K562 (cell line): ENCODE results near the gene POLD3. TPM values are rescaled to one million over a fixed set of nuclear protein-coding genes. Genes with fewer than 3 reads are reported as not detected.

Experiments
- ATAC-seq: fragments of 200-7000 bp; cut with Tn5 transposase; 3 replicates; pipeline ENCODE4 v1.9.1; 2020; ENCODE audit warnings: moderate library complexity
- BruUV-seq: library from RNA; stranded (reverse); fragments of 400-500 nt; replicated peaks from 2 replicates; lab custom pipeline; 2021; lab: Mats Ljungman, UMichigan
- CTCF ChIA-PET: fragments of 300-600 bp; formaldehyde crosslinking; extraction: SDS; loops from one replicate; lab custom pipeline; 2021; ENCODE audit warnings: low intra/inter-chr PET ratio; lab: Yijun Ruan, JAX
- POLR2A ChIA-PET: fragments of 300-600, 350-650 bp; sonication (Branson Sonifier 250); formaldehyde crosslinking; extraction: SDS; loops from one replicate; lab custom pipeline; 2021; ENCODE audit warnings: antibody characterized with exemption, inconsistent platforms; lab: Yijun Ruan, JAX
- DNase-seq, 4 experiments: peaks; one replicate each; pipeline versions ENCODE4 v3.0.0 to v3.0.0-alpha.2; 2011 to 2018; ENCODE audit warnings: low spot score in 3 of 4, mixed read lengths in 3 of 4; ENCODE audit errors: extremely low read depth in 1 of 4
- FAIRE-seq: peaks from 2 replicates; lab custom pipeline; 2011; peaks lifted over from hg19 to GRCh38; lab: Jason Lieb, UNC
- H2AFZ ChIP-seq: 2 replicates; pipeline ENCODE4 v1.6.0; 2011; ENCODE audit warnings: low read depth, low read length, control low read depth, inconsistent platforms
- H3K27ac ChIP-seq: fragments of 200-600 bp; 3 replicates; pipeline ENCODE4 v1.8.0; 2011; ENCODE audit warnings: low read depth, mild to moderate bottlenecking, control low read depth, inconsistent platforms, low read length, moderate library complexity, mixed read lengths; ENCODE audit errors: extremely low read depth
- H3K27me3 ChIP-seq, 2 experiments: fragments of 300-600 bp in 1 of 2; 2 replicates in 1 of 2; 3 replicates in 1 of 2; pipeline versions ENCODE4 v1.6.0 to v1.8.0; 2011; ENCODE audit warnings: inconsistent platforms in 2 of 2, low read length in 2 of 2, mild to moderate bottlenecking in 1 of 2, mixed read lengths in 1 of 2, moderate library complexity in 1 of 2; ENCODE audit not compliant: control insufficient read depth in 2 of 2, insufficient read depth in 2 of 2
- H3K36me3 ChIP-seq: fragments of 300-600 bp; 3 replicates; pipeline ENCODE4 v1.8.0; 2011; ENCODE audit warnings: mild to moderate bottlenecking, low read length, inconsistent platforms; ENCODE audit not compliant: control insufficient read depth, insufficient read depth
- H3K4me1 ChIP-seq, 2 experiments: fragments of 200-600 bp in 1 of 2; replicated peaks in 1 of 2; 2 replicates in 1 of 2; 3 replicates in 1 of 2; pipeline versions ENCODE4 v1.5.1 to v1.8.0; 2011; ENCODE audit warnings: inconsistent platforms in 2 of 2, low read length in 2 of 2, mild to moderate bottlenecking in 1 of 2, mixed read lengths in 1 of 2, moderate library complexity in 1 of 2; ENCODE audit not compliant: control insufficient read depth in 2 of 2, insufficient read depth in 2 of 2
- H3K4me2 ChIP-seq: 2 replicates; pipeline ENCODE4 v1.6.1; 2011; ENCODE audit warnings: low read length, control low read depth, inconsistent platforms, mixed read lengths; ENCODE audit not compliant: insufficient read depth
- H3K4me3 ChIP-seq: fragments of 200-600 bp; sonication (generic), shearing (Covaris generic); 2 replicates; pipeline ENCODE4 v1.5.1; 2016; ENCODE audit warnings: control low read depth, inconsistent platforms
- H3K79me2 ChIP-seq: fragments of 200-600 bp; 3 replicates; pipeline ENCODE4 v1.8.0; 2011; ENCODE audit warnings: low read length, inconsistent platforms; ENCODE audit not compliant: control insufficient read depth, insufficient read depth
- H3K9ac ChIP-seq, 2 experiments: 2 replicates each; pipeline versions ENCODE4 v1.6.0 to v1.6.1; 2011; ENCODE audit warnings: low read depth in 2 of 2, low read length in 2 of 2, control low read depth in 1 of 2, inconsistent platforms in 1 of 2, mild to moderate bottlenecking in 1 of 2, mixed read lengths in 1 of 2; ENCODE audit not compliant: insufficient read depth in 1 of 2
- H3K9me1 ChIP-seq: one replicate; pipeline ENCODE4 v1.6.0; 2011; ENCODE audit warnings: inconsistent platforms, mild to moderate bottlenecking, low read length, moderate library complexity; ENCODE audit not compliant: control insufficient read depth, insufficient read depth
- H3K9me3 ChIP-seq: replicated peaks from 2 replicates; pipeline ENCODE4 v1.5.1; 2011; ENCODE audit warnings: low read depth, low read length, inconsistent platforms; ENCODE audit not compliant: control insufficient read depth, insufficient read depth
- H4K20me1 ChIP-seq: replicated peaks from 2 replicates; pipeline ENCODE4 v1.6.1; 2011; ENCODE audit warnings: low read length, inconsistent platforms, mixed read lengths; ENCODE audit not compliant: control insufficient read depth, insufficient read depth
- C11orf30 ChIP-seq: fragments of 450-650 bp; IDR thresholded peaks from 2 replicates; pipeline ENCODE4 v1.6.1; 2016; ENCODE audit warnings: low read depth, mild to moderate bottlenecking
- GATA2 ChIP-seq: sonication (generic); formaldehyde crosslinking; IDR thresholded peaks from 2 replicates; pipeline ENCODE4 v1.4.0; 2020; ENCODE audit warnings: mild to moderate bottlenecking, missing genetic modification reagents
- HMBOX1 ChIP-seq: sonication (generic); IDR thresholded peaks from 2 replicates; pipeline ENCODE4 v1.6.1; 2016
- MAFK ChIP-seq: IDR thresholded peaks from 2 replicates; pipeline ENCODE4 v1.6.1; 2011; ENCODE audit warnings: low read length, improper control_type of control experiment
- PHTF2 ChIP-seq: fragments of 250-450 bp; sonication (Bioruptor Pico); IDR thresholded peaks from 2 replicates; pipeline ENCODE4 v1.5.0; 2021; ENCODE audit warnings: mild to moderate bottlenecking
- ZNF316 ChIP-seq: fragments of 450-650 bp; IDR thresholded peaks from 2 replicates; pipeline ENCODE4 v1.6.1; 2016
- WGBS: fragments of 100-300 bp; shearing (Covaris generic); methylation state at CpG from one replicate; pipeline ENCODE4 v1.1.6; 2016; ENCODE audit warnings: low coverage, mixed read lengths; ENCODE audit not compliant: insufficient coverage; ENCODE audit errors: missing lambda C conversion rate; 5-methylcytosine and 5-hydroxymethylcytosine counted together
- in situ Hi-C: fragments of 300-500 bp; cut with MboI; formaldehyde crosslinking; loops from 4 replicates; pipeline ENCODE4 v1.15.0; 2018; ENCODE audit warnings: inconsistent platforms, mixed read lengths
- intact Hi-C: fragments of 100-400 bp; cut with micrococcal nuclease; formaldehyde crosslinking; loops from 2 replicates; pipeline ENCODE4 v1.14.2; 2022
- polyA plus RNA-seq, 8 experiments: library from polyadenylated mRNA; depleted of rRNA in 4 of 8; stranded (reverse) in 5 of 8; unstranded in 3 of 8; fragments of >200 nt; fragmentation: Nextera tagmentation in 2 of 8; fragmentation: Illumina TruSeq in 1 of 8; extraction: Ambion mirVana in 2 of 8; extraction: Trizol in 1 of 8; gene quantifications; 2 replicates each; pipeline versions ENCODE4 v1.2.1 to v1.2.3, GENCODE V29; 2011 to 2014; ENCODE audit warnings: inconsistent platforms in 1 of 8, missing spikeins in 1 of 8
- total RNA-seq, 7 experiments: library from RNA; depleted of rRNA in 6 of 7; stranded (reverse); fragments of >200 nt in 6 of 7; fragmentation: Illumina TruSeq in 2 of 7; extraction: Trizol in 2 of 7; gene quantifications; 2 replicates each; pipeline versions ENCODE4 v1.2.1 to v1.2.3, GENCODE V29; 2011 to 2021; ENCODE audit warnings: low replicate concordance in 1 of 7
- TF ChIP-seq, protein P1 (sequence below), 2 experiments: fragments of 450-650 bp; IDR thresholded peaks; 2 replicates each; pipeline ENCODE4 v1.6.1; 2018; ENCODE audit warnings: mild to moderate bottlenecking in 2 of 2, low read depth in 1 of 2; ENCODE audit not compliant: partially characterized antibody in 2 of 2
- TF ChIP-seq, protein P2 (sequence below): fragments of 250-450 bp; sonication (Bioruptor Pico); IDR thresholded peaks from 2 replicates; pipeline ENCODE4 v1.4.0; 2020

The POLD3 gene
- total and polyA plus RNA-seq, 9 of the 15 experiments (the other 6 are each of a cell fraction or from before 2014, with no cell fraction given): 10.6 to 40.1 (median 24.6) TPM

DNA sequence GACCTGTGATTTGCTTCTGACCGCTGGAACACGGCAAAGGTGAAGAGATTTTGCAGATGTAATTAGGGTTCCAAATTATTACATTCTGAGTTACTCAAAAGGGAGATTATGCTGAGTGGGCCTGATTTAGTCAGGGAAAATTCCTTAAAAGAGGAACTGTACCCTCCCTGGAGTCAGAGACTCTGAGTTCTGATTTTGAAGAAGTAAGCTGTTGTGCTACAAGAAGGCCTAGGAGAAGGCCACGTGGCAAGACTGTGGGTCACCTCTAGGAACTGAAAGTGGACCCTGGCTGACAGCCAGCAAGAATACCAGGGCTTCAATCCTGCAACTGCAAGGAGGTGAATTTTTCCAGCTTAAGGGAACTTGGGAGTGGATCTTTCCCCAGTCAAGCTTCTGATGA is 93.5 kb downstream of the POLD3 start (continued):
- peak; percentile 56 for TF ChIP-seq C11orf30
- TF ChIP-seq ZNF316: peak; percentile 74
- peak; percentile 21; the same call in 1 of the 2 replicates for TF ChIP-seq MAFK

- 28% methylated on average over 4 of the region's 4 CpGs for WGBS
- H3K27ac ChIP-seq: no peak overlapping the region
- intact Hi-C loops: no loop called here
- H3K4me1 ChIP-seq: no peaks in the 10 kb centered on the region; a peak in 1 of 5 replicates
- no peak overlapping the region for H3K4me2 ChIP-seq
- no peaks in the 10 kb centered on the region for H3K9me3 ChIP-seq
- H3K36me3 ChIP-seq: no peaks in the 10 kb centered on the region
- ChIA-PET POLR2A (interaction anchor here (0.8 kb wide), 2 partner anchors 14 to 16 kb away, joined by 3 read pairs; no protein-coding TSS in a partner anchor), CTCF (no interaction called here)
- H3K27me3 ChIP-seq: peaks cover 0 to 2% of the 10 kb centered on the region in 2 experiments; a peak in 1 of 5 replicates
- peak overlapping the region; percentile 32; the same call in 1 of the 2 replicates for H2AFZ ChIP-seq
- in situ Hi-C loops: loop anchor here (5.0 kb wide), 1 partner anchor 54 kb away; no protein-coding TSS in a partner anchor
- H3K4me3 ChIP-seq: no peak overlapping the region
- H3K9me1 ChIP-seq: no peaks in the 10 kb centered on the region
- DNase-seq (no peak), FAIRE-seq (no peak), ATAC-seq (peak; percentile 53)
- H3K9ac ChIP-seq: no peak overlapping the region
- H3K79me2 ChIP-seq: no peaks in the 10 kb centered on the region
- no peaks in the 10 kb centered on the region for H4K20me1 ChIP-seq
- no TSS peak for BruUV-seq
- no peak for TF ChIP-seq GATA2 (CRISPR knock-in tag)
- TF ChIP-seq PHTF2 (CRISPR knock-in tag): no peak
- TF ChIP-seq, protein P1, sequence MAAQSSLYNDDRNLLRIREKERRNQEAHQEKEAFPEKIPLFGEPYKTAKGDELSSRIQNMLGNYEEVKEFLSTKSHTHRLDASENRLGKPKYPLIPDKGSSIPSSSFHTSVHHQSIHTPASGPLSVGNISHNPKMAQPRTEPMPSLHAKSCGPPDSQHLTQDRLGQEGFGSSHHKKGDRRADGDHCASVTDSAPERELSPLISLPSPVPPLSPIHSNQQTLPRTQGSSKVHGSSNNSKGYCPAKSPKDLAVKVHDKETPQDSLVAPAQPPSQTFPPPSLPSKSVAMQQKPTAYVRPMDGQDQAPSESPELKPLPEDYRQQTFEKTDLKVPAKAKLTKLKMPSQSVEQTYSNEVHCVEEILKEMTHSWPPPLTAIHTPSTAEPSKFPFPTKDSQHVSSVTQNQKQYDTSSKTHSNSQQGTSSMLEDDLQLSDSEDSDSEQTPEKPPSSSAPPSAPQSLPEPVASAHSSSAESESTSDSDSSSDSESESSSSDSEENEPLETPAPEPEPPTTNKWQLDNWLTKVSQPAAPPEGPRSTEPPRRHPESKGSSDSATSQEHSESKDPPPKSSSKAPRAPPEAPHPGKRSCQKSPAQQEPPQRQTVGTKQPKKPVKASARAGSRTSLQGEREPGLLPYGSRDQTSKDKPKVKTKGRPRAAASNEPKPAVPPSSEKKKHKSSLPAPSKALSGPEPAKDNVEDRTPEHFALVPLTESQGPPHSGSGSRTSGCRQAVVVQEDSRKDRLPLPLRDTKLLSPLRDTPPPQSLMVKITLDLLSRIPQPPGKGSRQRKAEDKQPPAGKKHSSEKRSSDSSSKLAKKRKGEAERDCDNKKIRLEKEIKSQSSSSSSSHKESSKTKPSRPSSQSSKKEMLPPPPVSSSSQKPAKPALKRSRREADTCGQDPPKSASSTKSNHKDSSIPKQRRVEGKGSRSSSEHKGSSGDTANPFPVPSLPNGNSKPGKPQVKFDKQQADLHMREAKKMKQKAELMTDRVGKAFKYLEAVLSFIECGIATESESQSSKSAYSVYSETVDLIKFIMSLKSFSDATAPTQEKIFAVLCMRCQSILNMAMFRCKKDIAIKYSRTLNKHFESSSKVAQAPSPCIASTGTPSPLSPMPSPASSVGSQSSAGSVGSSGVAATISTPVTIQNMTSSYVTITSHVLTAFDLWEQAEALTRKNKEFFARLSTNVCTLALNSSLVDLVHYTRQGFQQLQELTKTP (IDR thresholded peaks at IDR 0.05; ENCODE audit: low read depth in 1 of 2, partially characterized antibody in 2 of 2): no peak
- TF ChIP-seq, protein P2, sequence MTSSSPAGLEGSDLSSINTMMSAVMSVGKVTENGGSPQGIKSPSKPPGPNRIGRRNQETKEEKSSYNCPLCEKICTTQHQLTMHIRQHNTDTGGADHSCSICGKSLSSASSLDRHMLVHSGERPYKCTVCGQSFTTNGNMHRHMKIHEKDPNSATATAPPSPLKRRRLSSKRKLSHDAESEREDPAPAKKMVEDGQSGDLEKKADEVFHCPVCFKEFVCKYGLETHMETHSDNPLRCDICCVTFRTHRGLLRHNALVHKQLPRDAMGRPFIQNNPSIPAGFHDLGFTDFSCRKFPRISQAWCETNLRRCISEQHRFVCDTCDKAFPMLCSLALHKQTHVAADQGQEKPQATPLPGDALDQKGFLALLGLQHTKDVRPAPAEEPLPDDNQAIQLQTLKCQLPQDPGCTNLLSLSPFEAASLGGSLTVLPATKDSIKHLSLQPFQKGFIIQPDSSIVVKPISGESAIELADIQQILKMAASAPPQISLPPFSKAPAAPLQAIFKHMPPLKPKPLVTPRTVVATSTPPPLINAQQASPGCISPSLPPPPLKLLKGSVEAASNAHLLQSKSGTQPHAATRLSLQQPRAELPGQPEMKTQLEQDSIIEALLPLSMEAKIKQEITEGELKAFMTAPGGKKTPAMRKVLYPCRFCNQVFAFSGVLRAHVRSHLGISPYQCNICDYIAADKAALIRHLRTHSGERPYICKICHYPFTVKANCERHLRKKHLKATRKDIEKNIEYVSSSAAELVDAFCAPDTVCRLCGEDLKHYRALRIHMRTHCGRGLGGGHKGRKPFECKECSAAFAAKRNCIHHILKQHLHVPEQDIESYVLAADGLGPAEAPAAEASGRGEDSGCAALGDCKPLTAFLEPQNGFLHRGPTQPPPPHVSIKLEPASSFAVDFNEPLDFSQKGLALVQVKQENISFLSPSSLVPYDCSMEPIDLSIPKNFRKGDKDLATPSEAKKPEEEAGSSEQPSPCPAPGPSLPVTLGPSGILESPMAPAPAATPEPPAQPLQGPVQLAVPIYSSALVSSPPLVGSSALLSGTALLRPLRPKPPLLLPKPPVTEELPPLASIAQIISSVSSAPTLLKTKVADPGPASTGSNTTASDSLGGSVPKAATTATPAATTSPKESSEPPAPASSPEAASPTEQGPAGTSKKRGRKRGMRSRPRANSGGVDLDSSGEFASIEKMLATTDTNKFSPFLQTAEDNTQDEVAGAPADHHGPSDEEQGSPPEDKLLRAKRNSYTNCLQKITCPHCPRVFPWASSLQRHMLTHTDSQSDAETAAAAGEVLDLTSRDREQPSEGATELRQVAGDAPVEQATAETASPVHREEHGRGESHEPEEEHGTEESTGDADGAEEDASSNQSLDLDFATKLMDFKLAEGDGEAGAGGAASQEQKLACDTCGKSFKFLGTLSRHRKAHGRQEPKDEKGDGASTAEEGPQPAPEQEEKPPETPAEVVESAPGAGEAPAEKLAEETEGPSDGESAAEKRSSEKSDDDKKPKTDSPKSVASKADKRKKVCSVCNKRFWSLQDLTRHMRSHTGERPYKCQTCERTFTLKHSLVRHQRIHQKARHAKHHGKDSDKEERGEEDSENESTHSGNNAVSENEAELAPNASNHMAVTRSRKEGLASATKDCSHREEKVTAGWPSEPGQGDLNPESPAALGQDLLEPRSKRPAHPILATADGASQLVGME (CRISPR knock-in tag): no peak
- TF ChIP-seq HMBOX1: no peak
These were observed 94.4 kb downstream of the POLD3 start for GRCh38 chr11:74686792-74687191.
